ENCODE results near the gene IGF2BP2. TPM values are rescaled to one million over a fixed set of nuclear protein-coding genes. Genes with fewer than 3 reads are reported as not detected.
"Not testable (repeated sequence)": the region's sequence is repeated elsewhere in the genome, so short reads cannot be mapped to it uniquely, and the experiment has no call there.

The IGF2BP2 gene
- total RNA-seq, 1 experiment from 2014 or later, result 28.7 TPM

GRCh38 chr3:185677146-185677829 lies 147.6 kb downstream of the IGF2BP2 start:
- peak; percentile 92 for DNase-seq (ENCODE audit: low spot score)

GRCh38 chr3:185667574-185667973 lies 157.3 kb downstream of the IGF2BP2 start:
- DNase-seq (ENCODE audit: low spot score), result no peak

- no peak for DNase-seq (ENCODE audit: low spot score)
These were observed 160.9 kb downstream of the IGF2BP2 start for GRCh38 chr3:185663929-185664328.

GRCh38 chr3:185661772-185662171 lies 163.1 kb downstream of the IGF2BP2 start:
- DNase-seq (ENCODE audit: low spot score), result no peak

- DNase-seq (ENCODE audit: low spot score), result not testable (repeated sequence)
These were observed 163.5 kb downstream of the IGF2BP2 start for GRCh38 chr3:185661296-185661695.

GRCh38 chr3:185659942-185660921 lies 164.6 kb downstream of the IGF2BP2 start:
- peak; percentile 90 for DNase-seq (ENCODE audit: low spot score)

- no peak for DNase-seq (ENCODE audit: low spot score)
These were observed 165.9 kb downstream of the IGF2BP2 start for GRCh38 chr3:185658943-185659342.

GRCh38 chr3:185658504-185658912 lies 166.3 kb downstream of the IGF2BP2 start:
- DNase-seq (ENCODE audit: low spot score), result no peak

GRCh38 chr3:185657691-185658503 lies 166.9 kb downstream of the IGF2BP2 start:
- no peak for DNase-seq (ENCODE audit: low spot score)

GRCh38 chr3:185657211-185657610 lies 167.6 kb downstream of the IGF2BP2 start:
- no peak for DNase-seq (ENCODE audit: low spot score)

GRCh38 chr3:185656321-185656840 lies 168.5 kb downstream of the IGF2BP2 start:
- no peak for DNase-seq (ENCODE audit: low spot score)

GRCh38 chr3:185655426-185656320 lies 169.2 kb downstream of the IGF2BP2 start:
- DNase-seq (ENCODE audit: low spot score), result no peak

- no peak for DNase-seq (ENCODE audit: low spot score)
These were observed 170.1 kb downstream of the IGF2BP2 start for GRCh38 chr3:185654758-185655145.

GRCh38 chr3:185653949-185654757 lies 170.7 kb downstream of the IGF2BP2 start:
- no peak for DNase-seq (ENCODE audit: low spot score)

GRCh38 chr3:185651971-185652370 lies 172.9 kb downstream of the IGF2BP2 start:
- no peak for DNase-seq (ENCODE audit: low spot score)

GRCh38 chr3:185649414-185649813 lies 175.4 kb downstream of the IGF2BP2 start:
- DNase-seq (ENCODE audit: low spot score), result no peak

GRCh38 chr3:185648396-185648795 lies 176.4 kb downstream of the IGF2BP2 start:
- no peak for DNase-seq (ENCODE audit: low spot score)

GRCh38 chr3:185647880-185648210 lies 177.0 kb downstream of the IGF2BP2 start:
- DNase-seq (ENCODE audit: low spot score), result no peak

- no peak for DNase-seq (ENCODE audit: low spot score)
These were observed 177.5 kb downstream of the IGF2BP2 start for GRCh38 chr3:185647134-185647879.
